K562 (cell line): ENCODE data around the gene TANGO6. TPM values are rescaled to one million over a fixed set of nuclear protein-coding genes. Genes with fewer than 3 reads are reported as not detected.

Source experiments
- ATAC-seq: fragments of 200-7000 bp; cut with Tn5 transposase; 3 replicates; pipeline ENCODE4 v1.9.1; 2020; ENCODE audit warnings: moderate library complexity
- BruUV-seq: library from RNA; stranded (reverse); fragments of 400-500 nt; replicated peaks from 2 replicates; lab custom pipeline; 2021; lab: Mats Ljungman, UMichigan
- CTCF ChIA-PET: fragments of 300-600 bp; formaldehyde crosslinking; extraction: SDS; loops from one replicate; lab custom pipeline; 2021; ENCODE audit warnings: low intra/inter-chr PET ratio; lab: Yijun Ruan, JAX
- POLR2A ChIA-PET: fragments of 300-600, 350-650 bp; sonication (Branson Sonifier 250); formaldehyde crosslinking; extraction: SDS; loops from one replicate; lab custom pipeline; 2021; ENCODE audit warnings: antibody characterized with exemption, inconsistent platforms; lab: Yijun Ruan, JAX
- DNase-seq, 4 experiments: peaks; one replicate each; pipeline versions ENCODE4 v3.0.0 to v3.0.0-alpha.2; 2011 to 2018; ENCODE audit warnings: low spot score in 3 of 4, mixed read lengths in 3 of 4; ENCODE audit errors: extremely low read depth in 1 of 4
- FAIRE-seq: peaks from 2 replicates; lab custom pipeline; 2011; peaks lifted over from hg19 to GRCh38; lab: Jason Lieb, UNC
- H2AFZ ChIP-seq: 2 replicates; pipeline ENCODE4 v1.6.0; 2011; ENCODE audit warnings: low read depth, low read length, control low read depth, inconsistent platforms
- H3K27ac ChIP-seq: fragments of 200-600 bp; 3 replicates; pipeline ENCODE4 v1.8.0; 2011; ENCODE audit warnings: low read depth, mild to moderate bottlenecking, control low read depth, inconsistent platforms, low read length, moderate library complexity, mixed read lengths; ENCODE audit errors: extremely low read depth
- H3K27me3 ChIP-seq, 2 experiments: fragments of 300-600 bp in 1 of 2; 2 replicates in 1 of 2; 3 replicates in 1 of 2; pipeline versions ENCODE4 v1.6.0 to v1.8.0; 2011; ENCODE audit warnings: inconsistent platforms in 2 of 2, low read length in 2 of 2, mild to moderate bottlenecking in 1 of 2, mixed read lengths in 1 of 2, moderate library complexity in 1 of 2; ENCODE audit not compliant: control insufficient read depth in 2 of 2, insufficient read depth in 2 of 2
- H3K36me3 ChIP-seq: fragments of 300-600 bp; 3 replicates; pipeline ENCODE4 v1.8.0; 2011; ENCODE audit warnings: mild to moderate bottlenecking, low read length, inconsistent platforms; ENCODE audit not compliant: control insufficient read depth, insufficient read depth
- H3K4me1 ChIP-seq, 2 experiments: fragments of 200-600 bp in 1 of 2; replicated peaks in 1 of 2; 2 replicates in 1 of 2; 3 replicates in 1 of 2; pipeline versions ENCODE4 v1.5.1 to v1.8.0; 2011; ENCODE audit warnings: inconsistent platforms in 2 of 2, low read length in 2 of 2, mild to moderate bottlenecking in 1 of 2, mixed read lengths in 1 of 2, moderate library complexity in 1 of 2; ENCODE audit not compliant: control insufficient read depth in 2 of 2, insufficient read depth in 2 of 2
- H3K4me2 ChIP-seq: 2 replicates; pipeline ENCODE4 v1.6.1; 2011; ENCODE audit warnings: low read length, control low read depth, inconsistent platforms, mixed read lengths; ENCODE audit not compliant: insufficient read depth
- H3K4me3 ChIP-seq: fragments of 200-600 bp; sonication (generic), shearing (Covaris generic); 2 replicates; pipeline ENCODE4 v1.5.1; 2016; ENCODE audit warnings: control low read depth, inconsistent platforms
- H3K79me2 ChIP-seq: fragments of 200-600 bp; 3 replicates; pipeline ENCODE4 v1.8.0; 2011; ENCODE audit warnings: low read length, inconsistent platforms; ENCODE audit not compliant: control insufficient read depth, insufficient read depth
- H3K9ac ChIP-seq, 2 experiments: 2 replicates each; pipeline versions ENCODE4 v1.6.0 to v1.6.1; 2011; ENCODE audit warnings: low read depth in 2 of 2, low read length in 2 of 2, control low read depth in 1 of 2, inconsistent platforms in 1 of 2, mild to moderate bottlenecking in 1 of 2, mixed read lengths in 1 of 2; ENCODE audit not compliant: insufficient read depth in 1 of 2
- H3K9me1 ChIP-seq: one replicate; pipeline ENCODE4 v1.6.0; 2011; ENCODE audit warnings: inconsistent platforms, mild to moderate bottlenecking, low read length, moderate library complexity; ENCODE audit not compliant: control insufficient read depth, insufficient read depth
- H3K9me3 ChIP-seq: replicated peaks from 2 replicates; pipeline ENCODE4 v1.5.1; 2011; ENCODE audit warnings: low read depth, low read length, inconsistent platforms; ENCODE audit not compliant: control insufficient read depth, insufficient read depth
- H4K20me1 ChIP-seq: replicated peaks from 2 replicates; pipeline ENCODE4 v1.6.1; 2011; ENCODE audit warnings: low read length, inconsistent platforms, mixed read lengths; ENCODE audit not compliant: control insufficient read depth, insufficient read depth
- C11orf30 ChIP-seq: fragments of 450-650 bp; IDR thresholded peaks from 2 replicates; pipeline ENCODE4 v1.6.1; 2016; ENCODE audit warnings: low read depth, mild to moderate bottlenecking
- MAFG ChIP-seq: fragments of 450-650 bp; conservative IDR thresholded peaks from 2 replicates; pipeline ENCODE4 v1.6.1; 2016; ENCODE audit warnings: missing genetic modification characterization, missing compliant biosample characterization
- MTF1 ChIP-seq: fragments of 250-450 bp; sonication (Bioruptor Pico); IDR thresholded peaks from 2 replicates; pipeline ENCODE4 v1.9.0; 2021; ENCODE audit warnings: moderate library complexity, mild to moderate bottlenecking, inconsistent platforms, borderline replicate concordance
- NFE2 ChIP-seq: IDR thresholded peaks from 2 replicates; pipeline ENCODE4 v1.6.1; 2014; ENCODE audit warnings: antibody characterized with exemption, low read depth
- RUNX1 ChIP-seq: sonication (generic); IDR thresholded peaks from 2 replicates; pipeline ENCODE4 v1.6.1; 2016; ENCODE audit warnings: antibody characterized with exemption, low read depth
- SIRT6 ChIP-seq: IDR thresholded peaks from one replicate; pipeline ENCODE4 v1.6.1; 2012; ENCODE audit warnings: low read depth, mild to moderate bottlenecking, control low read depth, inconsistent platforms, low read length, moderate library complexity
- ZKSCAN1 ChIP-seq: fragments of 150-350 bp; IDR thresholded peaks from 2 replicates; pipeline ENCODE4 v1.6.1; 2016; ENCODE audit warnings: low read depth, low read length
- ZNF316 ChIP-seq: fragments of 450-650 bp; IDR thresholded peaks from 2 replicates; pipeline ENCODE4 v1.6.1; 2016
- ZNF384 ChIP-seq: IDR thresholded peaks from 2 replicates; pipeline ENCODE4 v1.6.1; 2012; ENCODE audit warnings: low read depth, low read length, improper control_type of control experiment
- WGBS: fragments of 100-300 bp; shearing (Covaris generic); methylation state at CpG from one replicate; pipeline ENCODE4 v1.1.6; 2016; ENCODE audit warnings: low coverage, mixed read lengths; ENCODE audit not compliant: insufficient coverage; ENCODE audit errors: missing lambda C conversion rate; 5-methylcytosine and 5-hydroxymethylcytosine counted together
- in situ Hi-C: fragments of 300-500 bp; cut with MboI; formaldehyde crosslinking; loops from 4 replicates; pipeline ENCODE4 v1.15.0; 2018; ENCODE audit warnings: inconsistent platforms, mixed read lengths
- intact Hi-C: fragments of 100-400 bp; cut with micrococcal nuclease; formaldehyde crosslinking; loops from 2 replicates; pipeline ENCODE4 v1.14.2; 2022
- polyA plus RNA-seq, 8 experiments: library from polyadenylated mRNA; depleted of rRNA in 4 of 8; stranded (reverse) in 5 of 8; unstranded in 3 of 8; fragments of >200 nt; fragmentation: Nextera tagmentation in 2 of 8; fragmentation: Illumina TruSeq in 1 of 8; extraction: Ambion mirVana in 2 of 8; extraction: Trizol in 1 of 8; gene quantifications; 2 replicates each; pipeline versions ENCODE4 v1.2.1 to v1.2.3, GENCODE V29; 2011 to 2014; ENCODE audit warnings: inconsistent platforms in 1 of 8, missing spikeins in 1 of 8
- total RNA-seq, 7 experiments: library from RNA; depleted of rRNA in 6 of 7; stranded (reverse); fragments of >200 nt in 6 of 7; fragmentation: Illumina TruSeq in 2 of 7; extraction: Trizol in 2 of 7; gene quantifications; 2 replicates each; pipeline versions ENCODE4 v1.2.1 to v1.2.3, GENCODE V29; 2011 to 2021; ENCODE audit warnings: low replicate concordance in 1 of 7
- TF ChIP-seq, protein P1 (sequence below): fragments of 450-650 bp; formaldehyde crosslinking; IDR thresholded peaks from 2 replicates; pipeline ENCODE4 v1.4.0; 2020; ENCODE audit warnings: mild to moderate bottlenecking, moderate library complexity
- TF ChIP-seq, protein P2 (sequence below): sonication (generic); formaldehyde crosslinking; IDR thresholded peaks from 2 replicates; pipeline ENCODE4 v1.8.0; 2022; ENCODE audit warnings: mild to moderate bottlenecking, missing genetic modification reagents

Gene TANGO6
- total and polyA plus RNA-seq, 9 of the 15 experiments (the other 6 are each of a cell fraction or from before 2014, with no cell fraction given), result 1.6 to 15.2 (median 9.6) TPM

DNA sequence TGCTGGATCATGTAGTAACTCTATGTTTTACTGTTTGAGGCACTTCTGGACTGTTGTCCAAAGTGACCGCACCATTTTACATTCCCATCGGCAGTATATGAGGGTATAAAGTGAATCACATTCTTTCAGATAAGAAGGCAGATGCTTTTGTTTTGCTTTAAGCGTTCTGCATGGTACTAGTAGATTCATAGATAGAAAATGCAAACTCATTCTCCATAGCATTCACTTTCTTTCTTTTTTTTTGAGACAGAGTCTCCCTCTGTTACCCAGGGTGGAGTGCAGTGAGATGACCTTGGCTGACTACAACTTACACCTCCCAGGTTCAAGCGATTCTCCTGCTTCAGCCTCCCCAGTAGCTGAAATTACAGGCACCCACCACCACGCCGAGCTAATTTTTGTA is 40.4 kb downstream of the TANGO6 start:
- ChIA-PET POLR2A (no interaction called here), CTCF (no interaction called here)
- in situ Hi-C loops (no loop called here), intact Hi-C loops (no loop called here)
- Histone ChIP-seq H3K4me1 (0 out of 5 replicates have a peak, but pooled peaks cover 0 to 2% of the 10 kb centered on the region in 2 experiments), H3K36me3 (peaks cover 7% of the 10 kb centered on the region; the same call in 1 of the 3 replicates), H2AFZ (no peak overlapping the region), H4K20me1 (no peaks in the 10 kb centered on the region), H3K79me2 (no peaks in the 10 kb centered on the region), H3K27ac (no peak overlapping the region), H3K27me3 (no peaks in the 10 kb centered on the region), H3K4me2 (no peak overlapping the region), H3K4me3 (no peak overlapping the region), H3K9ac (no peak overlapping the region), H3K9me3 (no peaks in the 10 kb centered on the region), H3K9me1 (no peaks in the 10 kb centered on the region)
- TF ChIP-seq NFE2 (0 out of 2 replicates have a peak, but pooled peaks have one; percentile 38), MAFG (tag) (peak; percentile 80), RUNX1 (no peak), MTF1 (CRISPR knock-in tag) (no peak), ZKSCAN1 (no peak), ZNF384 (peak; percentile 31; the same call in 1 of the 2 replicates), C11orf30 (peak; percentile 69), SIRT6 (no peak), ZNF316 (peak; percentile 53; the same call in 1 of the 2 replicates)
- TF ChIP-seq, protein P1, sequence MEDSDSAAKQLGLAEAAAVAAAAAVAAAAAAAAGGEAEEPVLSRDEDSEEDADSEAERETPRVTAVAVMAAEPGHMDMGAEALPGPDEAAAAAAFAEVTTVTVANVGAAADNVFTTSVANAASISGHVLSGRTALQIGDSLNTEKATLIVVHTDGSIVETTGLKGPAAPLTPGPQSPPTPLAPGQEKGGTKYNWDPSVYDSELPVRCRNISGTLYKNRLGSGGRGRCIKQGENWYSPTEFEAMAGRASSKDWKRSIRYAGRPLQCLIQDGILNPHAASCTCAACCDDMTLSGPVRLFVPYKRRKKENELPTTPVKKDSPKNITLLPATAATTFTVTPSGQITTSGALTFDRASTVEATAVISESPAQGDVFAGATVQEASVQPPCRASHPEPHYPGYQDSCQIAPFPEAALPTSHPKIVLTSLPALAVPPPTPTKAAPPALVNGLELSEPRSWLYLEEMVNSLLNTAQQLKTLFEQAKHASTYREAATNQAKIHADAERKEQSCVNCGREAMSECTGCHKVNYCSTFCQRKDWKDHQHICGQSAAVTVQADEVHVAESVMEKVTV, result no peak
- TF ChIP-seq, protein P2, sequence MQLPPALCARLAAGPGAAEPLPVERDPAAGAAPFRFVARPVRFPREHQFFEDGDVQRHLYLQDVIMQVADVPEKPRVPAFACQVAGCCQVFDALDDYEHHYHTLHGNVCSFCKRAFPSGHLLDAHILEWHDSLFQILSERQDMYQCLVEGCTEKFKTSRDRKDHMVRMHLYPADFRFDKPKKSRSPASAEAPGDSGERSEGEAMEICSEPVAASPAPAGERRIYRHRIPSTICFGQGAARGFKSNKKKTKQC (CRISPR knock-in tag), result no peak
- DNase-seq, result no peak
- FAIRE-seq, result peak; percentile 78
- no peak for ATAC-seq
- BruUV-seq, result no TSS peak
- 69% methylated on average over 6 of the region's 6 CpGs for WGBS
